Sigmoid colon (tissue), 7 donors: ENCODE results near the gene HSDL1. TPM values are rescaled to one million over a fixed set of nuclear protein-coding genes. Genes with fewer than 3 reads are reported as not detected.

Experiments
- DNase-seq: peaks from one replicate; pipeline ENCODE4 v3.0.0-alpha.2; 2019
- H3K27ac ChIP-seq, 4 donors: fragments of 200-600 bp; sonication (generic); one replicate each; pipeline ENCODE4 v1.5.1; 2016 to 2019; ENCODE audit warnings: mild to moderate bottlenecking in 1 of 4
- H3K27me3 ChIP-seq, 3 donors: fragments of 200-600 bp; sonication (generic); one replicate each; pipeline ENCODE4 v1.5.1; 2019; ENCODE audit warnings: mild to moderate bottlenecking in 1 of 3
- H3K36me3 ChIP-seq, 4 donors: fragments of 200-600 bp; sonication (generic); one replicate each; pipeline ENCODE4 v1.5.1; 2016 to 2019
- H3K4me1 ChIP-seq, 4 donors: fragments of 200-600 bp; sonication (generic); one replicate each; pipeline ENCODE4 v1.5.1; 2017 to 2019
- H3K4me3 ChIP-seq, 4 donors: fragments of 200-600 bp; sonication (generic); one replicate each; pipeline ENCODE4 v1.5.1; 2017 to 2019; ENCODE audit warnings: mild to moderate bottlenecking in 2 of 4, moderate library complexity in 1 of 4
- H3K9me3 ChIP-seq, 4 donors: fragments of 200-600 bp in 3 of 4; sonication (generic) in 3 of 4; one replicate each; pipeline versions ENCODE4 v1.5.1 to v1.6.1; 2013 to 2019
- CTCF ChIP-seq, 4 experiments: fragments of 450-650 bp in 3 of 4; fragments of 200-600 bp in 1 of 4; IDR thresholded peaks; one replicate each; pipeline ENCODE4 v1.5.1; 2016 to 2019; ENCODE audit warnings: antibody characterized with exemption in 4 of 4, mild to moderate bottlenecking in 3 of 4, moderate library complexity in 2 of 4
- EP300 ChIP-seq, 4 donors: sonication (generic); formaldehyde crosslinking; IDR thresholded peaks; one replicate each; pipeline ENCODE4 v1.6.1; 2017; ENCODE audit warnings: antibody characterized with exemption in 4 of 4
- POLR2A ChIP-seq, 2 donors: fragments of 450-650 bp; IDR thresholded peaks; one replicate each; pipeline ENCODE4 v1.6.1; 2016; ENCODE audit warnings: antibody characterized with exemption in 2 of 2, mild to moderate bottlenecking in 2 of 2, moderate library complexity in 2 of 2
- POLR2AphosphoS5 ChIP-seq, 4 donors: sonication (generic); formaldehyde crosslinking; IDR thresholded peaks; one replicate each; pipeline ENCODE4 v1.6.1; 2017; ENCODE audit warnings: antibody characterized with exemption in 4 of 4
- WGBS, 2 donors: extraction: QIAGEN DNeasy Blood & Tissue Kit; methylation state at CpG; one replicate each; pipeline ENCODE4 v1.1.7; 2013; 5-methylcytosine and 5-hydroxymethylcytosine counted together
- intact Hi-C: fragments of 100-400 bp; cut with DNase I; formaldehyde crosslinking; loops from one replicate; pipeline ENCODE4 v1.15.1; 2023
- polyA plus RNA-seq, 3 donors: library from polyadenylated mRNA; stranded (reverse); fragments of 200-250 nt; gene quantifications; one replicate each; pipeline ENCODE4 v1.2.3, GENCODE V29; 2013
- total RNA-seq, 4 donors: library from RNA; depleted of rRNA; stranded (reverse); fragments of >200 nt; gene quantifications; one replicate each; pipeline ENCODE4 v1.1.0, GENCODE V29; 2016
- donor health status: healthy with polysubstance abuse.
- donor health status: Bipolar disorder and iron deficiency.
- donor health status: healthy.

Gene HSDL1
- total and polyA plus RNA-seq, 7 donors: 5.3 to 27.8 (median 11.4) TPM

- H3K27me3 ChIP-seq: no peaks in the 10 kb centered on the region
- no peak overlapping the region for H3K27ac ChIP-seq
- no peaks in the 10 kb centered on the region for H3K4me1 ChIP-seq
- WGBS, 2 donors: 56 to 85% methylated on average over 16 of the region's 16 CpGs
- H3K4me3 ChIP-seq: no peak overlapping the region
- intact Hi-C loops: no loop called here
- peaks cover 49 to 100% (median 63%) of the 10 kb centered on the region in 4 donors for H3K36me3 ChIP-seq
- no peak for DNase-seq
- TF ChIP-seq EP300 (IDR thresholded peaks at IDR 0.05) (no peak), POLR2AphosphoS5 (IDR thresholded peaks at IDR 0.05) (no peak), POLR2A (IDR thresholded peaks at IDR 0.05) (no peak), CTCF (IDR thresholded peaks at IDR 0.05) (no peak)
- no peaks in the 10 kb centered on the region for H3K9me3 ChIP-seq
Measured at GRCh38 chr16:84093120-84093878, 51.7 kb downstream of the HSDL1 start.

DNA sequence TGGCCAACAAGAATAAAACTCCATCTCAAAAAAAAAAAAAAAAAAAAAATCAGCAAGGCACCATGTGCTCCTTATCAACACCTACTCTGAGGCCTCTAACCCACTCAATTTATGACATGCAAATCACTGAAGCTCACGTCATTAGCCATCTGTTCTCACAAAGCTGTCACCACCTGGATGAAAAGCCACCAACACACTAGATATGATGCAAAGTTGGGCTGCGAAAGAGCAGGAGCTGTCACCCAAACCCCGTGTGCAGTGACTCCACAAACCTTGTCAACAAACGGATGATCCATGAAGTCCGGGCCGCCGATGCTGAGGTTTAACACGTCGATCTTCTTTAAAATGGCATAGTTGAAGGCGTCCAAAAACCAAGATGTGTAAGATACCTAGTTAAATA is 53.5 kb downstream of the HSDL1 start:
- no peak for TF ChIP-seq CTCF (IDR thresholded peaks at IDR 0.05)
- TF ChIP-seq EP300 (IDR thresholded peaks at IDR 0.05): no peak
- TF ChIP-seq POLR2AphosphoS5 (IDR thresholded peaks at IDR 0.05): no peak
- TF ChIP-seq POLR2A (IDR thresholded peaks at IDR 0.05): no peak
- Histone ChIP-seq H3K36me3 (peaks cover 58 to 100% (median 66%) of the 10 kb centered on the region in 4 donors), H3K9me3 (no peaks in the 10 kb centered on the region), H3K4me1 (no peaks in the 10 kb centered on the region), H3K4me3 (no peak overlapping the region), H3K27ac (no peak overlapping the region), H3K27me3 (no peaks in the 10 kb centered on the region)
- 86 to 90% methylated on average over 10 of the region's 10 CpGs for WGBS, 2 donors
- intact Hi-C loops: no loop called here
- no peak for DNase-seq

DNA sequence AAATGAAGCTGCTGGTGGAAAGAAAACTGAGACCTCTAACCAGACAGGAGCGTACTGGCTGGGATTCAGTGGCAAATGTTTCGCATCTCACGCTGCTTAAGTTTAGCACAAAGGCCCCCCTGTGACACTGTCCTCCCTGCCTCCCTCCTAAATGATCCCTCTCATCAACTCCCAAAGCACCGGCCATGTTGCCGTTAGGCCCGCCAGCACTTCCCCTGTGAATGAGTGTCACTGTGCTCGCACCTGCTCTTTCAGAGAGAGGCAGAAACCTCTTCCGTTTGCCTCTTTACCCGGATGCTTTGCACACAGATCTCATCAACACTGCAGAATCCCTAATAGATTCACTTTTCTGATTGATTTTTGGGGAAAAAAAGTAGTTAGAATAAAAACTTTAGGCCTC is 54.8 kb downstream of the HSDL1 start:
- Histone ChIP-seq H3K4me3 (no peak overlapping the region), H3K36me3 (peaks cover 54 to 97% (median 70%) of the 10 kb centered on the region in 4 donors), H3K27me3 (no peaks in the 10 kb centered on the region), H3K27ac (no peak overlapping the region), H3K4me1 (no peaks in the 10 kb centered on the region), H3K9me3 (no peaks in the 10 kb centered on the region)
- no peak for DNase-seq
- WGBS, 2 donors: 89 to 93% methylated on average over 9 of the region's 9 CpGs
- intact Hi-C loops: no loop called here
- TF ChIP-seq POLR2A (IDR thresholded peaks at IDR 0.05): no peak
- TF ChIP-seq CTCF (IDR thresholded peaks at IDR 0.05): no peak
- TF ChIP-seq POLR2AphosphoS5 (IDR thresholded peaks at IDR 0.05): no peak
- no peak for TF ChIP-seq EP300 (IDR thresholded peaks at IDR 0.05)

DNA sequence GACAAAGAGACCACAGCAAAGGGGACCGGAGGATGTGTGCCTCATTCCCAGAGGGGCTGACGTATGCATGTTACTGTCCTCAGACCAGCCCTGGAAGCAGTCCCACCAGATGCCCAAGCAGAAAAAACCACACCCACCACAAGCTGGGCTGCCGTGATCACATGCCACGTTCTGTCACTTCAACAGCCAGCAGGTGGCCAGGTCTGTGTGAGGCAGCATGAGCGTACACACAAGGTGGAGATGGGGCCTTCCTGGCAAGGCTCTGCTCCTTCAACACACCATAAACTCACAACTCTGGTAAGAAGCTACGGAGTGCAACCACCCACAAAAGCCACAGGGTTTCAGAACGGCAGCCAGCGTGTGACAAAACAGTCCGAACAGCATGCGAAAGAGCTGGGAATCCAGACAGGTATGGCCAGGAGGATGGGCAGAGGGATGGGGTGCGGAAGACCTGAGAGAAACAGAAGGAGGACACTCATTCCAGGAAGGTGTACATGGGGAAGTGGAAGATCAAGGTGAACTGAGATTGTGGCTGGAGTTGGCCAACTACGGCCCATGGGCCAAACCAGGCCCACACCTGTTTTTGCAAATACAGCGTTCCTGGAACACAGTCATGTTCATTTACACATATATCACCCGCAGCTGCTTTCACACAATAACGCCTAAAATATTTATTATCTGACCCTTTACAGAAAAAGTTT is 56.1 kb downstream of the HSDL1 start:
- WGBS, 2 donors: 50% methylated on average over 15 of the region's 15 CpGs
- Histone ChIP-seq H3K36me3 (peaks cover 61 to 96% (median 64%) of the 10 kb centered on the region in 4 donors), H3K27me3 (no peaks in the 10 kb centered on the region), H3K9me3 (no peaks in the 10 kb centered on the region), H3K27ac (no peak overlapping the region), H3K4me1 (no peaks in the 10 kb centered on the region), H3K4me3 (no peak overlapping the region)
- no peak for DNase-seq
- intact Hi-C loops: no loop called here
- no peak for TF ChIP-seq POLR2AphosphoS5 (IDR thresholded peaks at IDR 0.05)
- no peak for TF ChIP-seq CTCF (IDR thresholded peaks at IDR 0.05)
- no peak for TF ChIP-seq POLR2A (IDR thresholded peaks at IDR 0.05)
- no peak for TF ChIP-seq EP300 (IDR thresholded peaks at IDR 0.05)
